HCT116 (cell line): ENCODE data around the gene CFI. TPM values are rescaled to one million over a fixed set of nuclear protein-coding genes. Genes with fewer than 3 reads are reported as not detected.

Experiments used
- ATAC-seq: fragments of 200-7000 bp; cut with Tn5 transposase; 2 replicates; pipeline ENCODE4 v1.9.1; 2020; ENCODE audit warnings: mild to moderate bottlenecking, moderate library complexity
- BruUV-seq: library from RNA; stranded (reverse); fragments of 400-500 nt; replicated peaks from 2 replicates; lab custom pipeline; 2021; lab: Mats Ljungman, UMichigan
- CTCF ChIA-PET: fragments of 300-600 bp; sonication (Branson Sonifier 250); formaldehyde crosslinking; loops from one replicate; lab custom pipeline; 2021; ENCODE audit warnings: antibody characterized with exemption; lab: Charles Lee
- POLR2A ChIA-PET: fragments of 300-600, 350-600 bp; sonication (Branson Sonifier 250); formaldehyde crosslinking; loops from one replicate; lab custom pipeline; 2021; ENCODE audit warnings: antibody characterized with exemption; lab: Charles Lee
- RAD21 ChIA-PET, 2 experiments: fragments of 300-600 bp; sonication (Branson Sonifier 250); formaldehyde crosslinking; loops; one replicate each; lab custom pipeline; 2023; ENCODE audit warnings: low total read pairs in 2 of 2; ENCODE audit not compliant: uncharacterized antibody in 2 of 2, unreplicated experiment in 2 of 2, low non-redundant PET in 1 of 2; lab: Charles Lee
- DNase-seq: peaks from one replicate; pipeline ENCODE4 v3.0.0-alpha.2; 2010; ENCODE audit warnings: low read depth, low spot score
- H2AFZ ChIP-seq: fragments of 200-600 bp; shearing (Covaris generic), sonication (generic); 2 replicates; pipeline ENCODE4 v1.6.1; 2017; ENCODE audit warnings: low read depth, mixed run types, mixed read lengths, antibody characterized with exemption, low read length; ENCODE audit not compliant: poor library complexity, severe bottlenecking
- H3K27ac ChIP-seq: 2 replicates; pipeline ENCODE4 v1.5.1; 2012; ENCODE audit warnings: low read depth, low read length
- H3K27me3 ChIP-seq: fragments of 200-600 bp; sonication (generic); 2 replicates; pipeline ENCODE4 v1.6.1; 2016; ENCODE audit warnings: mixed run types, low read length, mixed read lengths; ENCODE audit not compliant: insufficient read depth
- H3K36me3 ChIP-seq, 2 experiments: fragments of 200-500 bp in 1 of 2; fragments of 200-600 bp in 1 of 2; sonication (Bioruptor generic) in 1 of 2; sonication (generic) in 1 of 2; 2 replicates each; pipeline versions ENCODE4 v1.5.1 to v1.6.1; 2014 to 2016; ENCODE audit warnings: low read length in 2 of 2, inconsistent platforms in 1 of 2, mixed read lengths in 1 of 2, mixed run types in 1 of 2; ENCODE audit not compliant: insufficient read depth in 2 of 2, control insufficient read depth in 1 of 2
- H3K4me1 ChIP-seq, 2 experiments: fragments of 200-600 bp in 1 of 2; sonication (generic) in 1 of 2; 2 replicates each; pipeline versions ENCODE4 v1.5.1 to v1.6.1; 2012 to 2017; ENCODE audit warnings: low read length in 2 of 2, inconsistent platforms in 1 of 2, mild to moderate bottlenecking in 1 of 2, mixed read lengths in 1 of 2, mixed run types in 1 of 2, moderate library complexity in 1 of 2; ENCODE audit not compliant: insufficient read depth in 2 of 2, control insufficient read depth in 1 of 2
- H3K4me2 ChIP-seq: fragments of 200-600 bp; sonication (generic); 2 replicates; pipeline ENCODE4 v1.6.1; 2017; ENCODE audit warnings: mixed run types, low read length, mixed read lengths
- H3K4me3 ChIP-seq, 2 experiments: fragments of 200-600 bp in 1 of 2; sonication (generic) in 1 of 2; replicated peaks in 1 of 2; 2 replicates each; pipeline ENCODE4 v1.5.1; 2011 to 2016; ENCODE audit warnings: low read length in 2 of 2, control low read depth in 1 of 2, low read depth in 1 of 2, mild to moderate bottlenecking in 1 of 2, mixed read lengths in 1 of 2, mixed run types in 1 of 2
- H3K79me2 ChIP-seq: fragments of 200-600 bp; sonication (generic); 2 replicates; pipeline ENCODE4 v1.6.1; 2017; ENCODE audit warnings: mild to moderate bottlenecking, mixed run types, low read length, moderate library complexity, mixed read lengths; ENCODE audit not compliant: insufficient read depth
- H3K9ac ChIP-seq: fragments of 200-600 bp; sonication (generic); 2 replicates; pipeline ENCODE4 v1.6.1; 2016; ENCODE audit warnings: low read length, mixed read lengths
- H3K9me2 ChIP-seq: fragments of 200-600 bp; sonication (generic), shearing (Covaris generic); 2 replicates; pipeline ENCODE4 v1.6.1; 2017; ENCODE audit warnings: mixed run types, mild to moderate bottlenecking, moderate library complexity; ENCODE audit not compliant: insufficient read depth
- H3K9me3 ChIP-seq, 2 experiments: fragments of 200-500 bp in 1 of 2; fragments of 200-600 bp in 1 of 2; sonication (Bioruptor generic) in 1 of 2; sonication (generic) in 1 of 2; 2 replicates each; pipeline ENCODE4 v1.6.1; 2014 to 2017; ENCODE audit warnings: low read length in 2 of 2, mixed read lengths in 2 of 2, inconsistent platforms in 1 of 2, low read depth in 1 of 2, mild to moderate bottlenecking in 1 of 2, mixed run types in 1 of 2, moderate library complexity in 1 of 2; ENCODE audit not compliant: control insufficient read depth in 1 of 2, insufficient read depth in 1 of 2
- H4K20me1 ChIP-seq: fragments of 200-600 bp; sonication (generic), shearing (Covaris generic); 2 replicates; pipeline ENCODE4 v1.6.1; 2017; ENCODE audit warnings: mixed run types, mild to moderate bottlenecking, moderate library complexity; ENCODE audit not compliant: insufficient read depth
- CBX3 ChIP-seq: IDR thresholded peaks from 2 replicates; pipeline ENCODE4 v1.6.1; 2012; ENCODE audit warnings: low read depth
- CEBPB ChIP-seq: IDR thresholded peaks from 2 replicates; pipeline ENCODE4 v1.6.1; 2012; ENCODE audit warnings: low read depth
- CTCF ChIP-seq, 3 experiments: fragments of 200-600 bp in 1 of 3; sonication (generic) in 1 of 3; IDR thresholded peaks in 2 of 3; conservative IDR thresholded peaks in 1 of 3; 2 replicates each; pipeline ENCODE4 v1.5.1; 2012 to 2017; ENCODE audit warnings: low read depth in 2 of 3, low read length in 2 of 3, antibody characterized with exemption in 1 of 3, borderline replicate concordance in 1 of 3, control low read depth in 1 of 3, mild to moderate bottlenecking in 1 of 3, mixed read lengths in 1 of 3, mixed run types in 1 of 3, moderate library complexity in 1 of 3; ENCODE audit not compliant: insufficient read depth in 1 of 3
- EGR1 ChIP-seq: IDR thresholded peaks from 2 replicates; pipeline ENCODE4 v1.6.1; 2012; ENCODE audit warnings: low read depth
- ELF1 ChIP-seq: IDR thresholded peaks from 2 replicates; pipeline ENCODE4 v1.6.1; 2012; ENCODE audit warnings: low read depth, borderline replicate concordance
- EZH2 ChIP-seq: fragments of 200-600 bp; sonication (generic); IDR thresholded peaks from 2 replicates; pipeline ENCODE4 v1.6.1; 2017; ENCODE audit warnings: antibody characterized with exemption, mixed run types
- FOSL1 ChIP-seq: IDR thresholded peaks from 2 replicates; pipeline ENCODE4 v1.6.1; 2012; ENCODE audit warnings: low read depth
- JUND ChIP-seq: IDR thresholded peaks from 2 replicates; pipeline ENCODE4 v1.6.1; 2012
- MAX ChIP-seq: IDR thresholded peaks from 2 replicates; pipeline ENCODE4 v1.6.1; 2012
- POLR2AphosphoS5 ChIP-seq: IDR thresholded peaks from 2 replicates; pipeline ENCODE4 v1.6.1; 2011; ENCODE audit warnings: mild to moderate bottlenecking, low read depth, low read length, moderate library complexity
- RAD21 ChIP-seq: IDR thresholded peaks from 2 replicates; pipeline ENCODE4 v1.6.1; 2012; ENCODE audit warnings: low read depth, mild to moderate bottlenecking
- REST ChIP-seq: IDR thresholded peaks from 2 replicates; pipeline ENCODE4 v1.6.1; 2012; ENCODE audit warnings: low read depth
- SIN3A ChIP-seq: IDR thresholded peaks from 2 replicates; pipeline ENCODE4 v1.6.1; 2012; ENCODE audit warnings: low read depth
- SRF ChIP-seq: IDR thresholded peaks from 2 replicates; pipeline ENCODE4 v1.6.1; 2012; ENCODE audit warnings: low read depth
- TCF7L2 ChIP-seq: IDR thresholded peaks from 2 replicates; pipeline ENCODE4 v1.7.0; 2011; ENCODE audit warnings: borderline replicate concordance, inconsistent platforms; ENCODE audit not compliant: insufficient read depth, insufficient read length; ENCODE audit errors: extremely low read depth
- ZBTB33 ChIP-seq: IDR thresholded peaks from 2 replicates; pipeline ENCODE4 v1.6.1; 2011; ENCODE audit warnings: mild to moderate bottlenecking, low read length, moderate library complexity; ENCODE audit not compliant: insufficient replicate concordance; ENCODE audit errors: extremely low read depth
- ZFX ChIP-seq: fragments of 450-650 bp; IDR thresholded peaks from 2 replicates; pipeline ENCODE4 v1.6.1; 2017
- ZNF274 ChIP-seq: fragments of 200-500 bp; sonication (Bioruptor generic); IDR thresholded peaks from 2 replicates; pipeline ENCODE4 v1.6.1; 2014; ENCODE audit warnings: mild to moderate bottlenecking, low read depth, low read length, inconsistent platforms
- intact Hi-C: fragments of 100-400 bp; cut with micrococcal nuclease; formaldehyde crosslinking; loops from 2 replicates; pipeline ENCODE4 v1.10.0; 2022
- total RNA-seq: library from RNA; stranded (reverse); gene quantifications from one replicate; pipeline ENCODE4 v1.2.1, GENCODE V29; 2021; ENCODE audit not compliant: unreplicated experiment

Gene CFI
- total RNA-seq, 1 experiment from 2014 or later = 0.84 TPM

- intact Hi-C loops = loop anchor here (5.0 kb wide), 1 partner anchor 168 kb away; the partner anchor contains the start of gene MCUB
- TF ChIP-seq CBX3 (no peak), POLR2AphosphoS5 (peak; percentile 85), FOSL1 (no peak), ZNF274 (no peak), TCF7L2 (no peak), RAD21 (no peak), REST (no peak), JUND (no peak), MAX (peak; percentile 82), SIN3A (peak; percentile 68; the same call in 1 of the 2 replicates), CTCF (IDR thresholded peaks at IDR 0.05 in 2 of 3, conservative IDR thresholded peaks at IDR 0.05 in 1 of 3; ENCODE audit: borderline replicate concordance in 1 of 3, insufficient read depth in 1 of 3, low read depth in 2 of 3, low read length in 2 of 3) (no peak), SRF (no peak), EGR1 (no peak), ZFX (peak; percentile 86), ZBTB33 (peak; percentile 24), CEBPB (no peak), ELF1 (no peak), EZH2 (no peak)
Measured at GRCh38 chr4:109729718-109730618, 71.8 kb downstream of the CFI start, which contains the start of gene PLA2G12A. PLA2G12A (minus strand) TSS chr4:109730070; CDS start chr4:109729809, 261 bp downstream.

More at GRCh38 chr4:109729718-109730618, 71.8 kb downstream of the CFI start, which contains the start of gene PLA2G12A:
- peak within 1 kb of the TSS; percentile 84 for H3K9ac ChIP-seq
- peak within 1 kb of the TSS; percentile 75 to 77 for H3K4me3 ChIP-seq
- peaks cover 6 to 17% of the 10 kb centered on the region in 2 experiments for H3K4me1 ChIP-seq
- H3K4me2 ChIP-seq = peak within 1 kb of the TSS; percentile 86
- ATAC-seq (peak; percentile 92), DNase-seq (peak; percentile 87)
- no peaks in the 10 kb centered on the region for H3K36me3 ChIP-seq
- ChIA-PET POLR2A (no interaction called here), CTCF (no interaction called here), RAD21 (interaction anchor here in 1 of 2 experiments (1.3 kb wide), 1 partner anchor 27 kb away, joined by 4 read pairs; the partner anchor contains the start of gene CASP6)
- no peaks in the 10 kb centered on the region for H3K9me3 ChIP-seq
- peak within 1 kb of the TSS; percentile 71 for H3K27ac ChIP-seq
- H3K27me3 ChIP-seq = no peaks in the 10 kb centered on the region
- peaks cover 44% of the 10 kb centered on the region for H3K79me2 ChIP-seq
- 0 out of 2 replicates have a peak, but pooled peaks cover 4% of the 10 kb centered on the region for H4K20me1 ChIP-seq
- peak within 1 kb of the TSS; percentile 98 for H2AFZ ChIP-seq
- BruUV-seq = no TSS peak
- H3K9me2 ChIP-seq = no peaks in the 10 kb centered on the region
